ENCODE results near the gene PICALM. TPM values are rescaled to one million over a fixed set of nuclear protein-coding genes. Genes with fewer than 3 reads are reported as not detected.

PICALM gene
- total and polyA plus RNA-seq, 2 of the 13 experiments (the other 11 are each of a cell fraction or from before 2014, with no cell fraction given): 97.6 to 154 TPM

GRCh38 chr11:85941380-85941973 lies 127.4 kb downstream of the PICALM start (continued):
- TF ChIP-seq ZNF644 (CRISPR knock-in tag; IDR thresholded peaks at IDR 0.05; ENCODE audit: low read depth): 0 out of 2 replicates have a peak, but pooled peaks have one; percentile 39
- peak; percentile 86 for TF ChIP-seq SMC3 (IDR thresholded peaks at IDR 0.05; ENCODE audit: low read length)
- TF ChIP-seq ZBTB21 (CRISPR knock-in tag; IDR thresholded peaks at IDR 0.05): no peak
- TF ChIP-seq ZKSCAN1 (IDR thresholded peaks at IDR 0.05; ENCODE audit: low read length): no peak
- no peak for TF ChIP-seq ETS1 (CRISPR knock-in tag; IDR thresholded peaks at IDR 0.05)
- TF ChIP-seq CTCF (CRISPR knock-in tag; IDR thresholded peaks at IDR 0.05): peak; percentile 77
- TF ChIP-seq RAD21 (CRISPR knock-in tag; IDR thresholded peaks at IDR 0.05): peak; percentile 72
- 0 out of 2 replicates have a peak, but pooled peaks have one; percentile 46 for TF ChIP-seq MIER2 (CRISPR knock-in tag; IDR thresholded peaks at IDR 0.05)
- TF ChIP-seq MAFG (CRISPR knock-in tag; IDR thresholded peaks at IDR 0.05): no peak
